K562 (cell line): Measurements from ENCODE around the gene CCR9. TPM values are rescaled to one million over a fixed set of nuclear protein-coding genes. Genes with fewer than 3 reads are reported as not detected.

Experiments
- ATAC-seq: fragments of 200-7000 bp; cut with Tn5 transposase; 3 replicates; pipeline ENCODE4 v1.9.1; 2020; ENCODE audit warnings: moderate library complexity
- BruUV-seq: library from RNA; stranded (reverse); fragments of 400-500 nt; replicated peaks from 2 replicates; lab custom pipeline; 2021; lab: Mats Ljungman, UMichigan
- CTCF ChIA-PET: fragments of 300-600 bp; formaldehyde crosslinking; extraction: SDS; loops from one replicate; lab custom pipeline; 2021; ENCODE audit warnings: low intra/inter-chr PET ratio; lab: Yijun Ruan, JAX
- POLR2A ChIA-PET: fragments of 300-600, 350-650 bp; sonication (Branson Sonifier 250); formaldehyde crosslinking; extraction: SDS; loops from one replicate; lab custom pipeline; 2021; ENCODE audit warnings: antibody characterized with exemption, inconsistent platforms; lab: Yijun Ruan, JAX
- DNase-seq, 4 experiments: peaks; one replicate each; pipeline versions ENCODE4 v3.0.0 to v3.0.0-alpha.2; 2011 to 2018; ENCODE audit warnings: low spot score in 3 of 4, mixed read lengths in 3 of 4; ENCODE audit errors: extremely low read depth in 1 of 4
- FAIRE-seq: peaks from 2 replicates; lab custom pipeline; 2011; peaks lifted over from hg19 to GRCh38; lab: Jason Lieb, UNC
- H2AFZ ChIP-seq: 2 replicates; pipeline ENCODE4 v1.6.0; 2011; ENCODE audit warnings: low read depth, low read length, control low read depth, inconsistent platforms
- H3K27ac ChIP-seq: fragments of 200-600 bp; 3 replicates; pipeline ENCODE4 v1.8.0; 2011; ENCODE audit warnings: low read depth, mild to moderate bottlenecking, control low read depth, inconsistent platforms, low read length, moderate library complexity, mixed read lengths; ENCODE audit errors: extremely low read depth
- H3K27me3 ChIP-seq, 2 experiments: fragments of 300-600 bp in 1 of 2; 2 replicates in 1 of 2; 3 replicates in 1 of 2; pipeline versions ENCODE4 v1.6.0 to v1.8.0; 2011; ENCODE audit warnings: inconsistent platforms in 2 of 2, low read length in 2 of 2, mild to moderate bottlenecking in 1 of 2, mixed read lengths in 1 of 2, moderate library complexity in 1 of 2; ENCODE audit not compliant: control insufficient read depth in 2 of 2, insufficient read depth in 2 of 2
- H3K36me3 ChIP-seq: fragments of 300-600 bp; 3 replicates; pipeline ENCODE4 v1.8.0; 2011; ENCODE audit warnings: mild to moderate bottlenecking, low read length, inconsistent platforms; ENCODE audit not compliant: control insufficient read depth, insufficient read depth
- H3K4me1 ChIP-seq, 2 experiments: fragments of 200-600 bp in 1 of 2; replicated peaks in 1 of 2; 2 replicates in 1 of 2; 3 replicates in 1 of 2; pipeline versions ENCODE4 v1.5.1 to v1.8.0; 2011; ENCODE audit warnings: inconsistent platforms in 2 of 2, low read length in 2 of 2, mild to moderate bottlenecking in 1 of 2, mixed read lengths in 1 of 2, moderate library complexity in 1 of 2; ENCODE audit not compliant: control insufficient read depth in 2 of 2, insufficient read depth in 2 of 2
- H3K4me2 ChIP-seq: 2 replicates; pipeline ENCODE4 v1.6.1; 2011; ENCODE audit warnings: low read length, control low read depth, inconsistent platforms, mixed read lengths; ENCODE audit not compliant: insufficient read depth
- H3K4me3 ChIP-seq: fragments of 200-600 bp; sonication (generic), shearing (Covaris generic); 2 replicates; pipeline ENCODE4 v1.5.1; 2016; ENCODE audit warnings: control low read depth, inconsistent platforms
- H3K79me2 ChIP-seq: fragments of 200-600 bp; 3 replicates; pipeline ENCODE4 v1.8.0; 2011; ENCODE audit warnings: low read length, inconsistent platforms; ENCODE audit not compliant: control insufficient read depth, insufficient read depth
- H3K9ac ChIP-seq, 2 experiments: 2 replicates each; pipeline versions ENCODE4 v1.6.0 to v1.6.1; 2011; ENCODE audit warnings: low read depth in 2 of 2, low read length in 2 of 2, control low read depth in 1 of 2, inconsistent platforms in 1 of 2, mild to moderate bottlenecking in 1 of 2, mixed read lengths in 1 of 2; ENCODE audit not compliant: insufficient read depth in 1 of 2
- H3K9me1 ChIP-seq: one replicate; pipeline ENCODE4 v1.6.0; 2011; ENCODE audit warnings: inconsistent platforms, mild to moderate bottlenecking, low read length, moderate library complexity; ENCODE audit not compliant: control insufficient read depth, insufficient read depth
- H3K9me3 ChIP-seq: replicated peaks from 2 replicates; pipeline ENCODE4 v1.5.1; 2011; ENCODE audit warnings: low read depth, low read length, inconsistent platforms; ENCODE audit not compliant: control insufficient read depth, insufficient read depth
- H4K20me1 ChIP-seq: replicated peaks from 2 replicates; pipeline ENCODE4 v1.6.1; 2011; ENCODE audit warnings: low read length, inconsistent platforms, mixed read lengths; ENCODE audit not compliant: control insufficient read depth, insufficient read depth
- CEBPG ChIP-seq, 3 experiments: fragments of 200-800 bp in 1 of 3; sonication (Bioruptor generic) in 1 of 3; sonication (generic) in 1 of 3; formaldehyde crosslinking in 1 of 3; IDR thresholded peaks in 2 of 3; conservative IDR thresholded peaks in 1 of 3; 2 replicates each; pipeline versions ENCODE4 v1.6.1 to v1.8.0; 2016 to 2022; ENCODE audit warnings: missing compliant biosample characterization in 2 of 3, missing genetic modification characterization in 2 of 3, mild to moderate bottlenecking in 1 of 3, missing genetic modification reagents in 1 of 3
- EP300 ChIP-seq: IDR thresholded peaks from 2 replicates; pipeline ENCODE4 v1.6.1; 2012; ENCODE audit warnings: low read length, improper control_type of control experiment
- FOXJ2 ChIP-seq: fragments of 200-800 bp; sonication (Bioruptor generic); IDR thresholded peaks from 2 replicates; pipeline ENCODE4 v1.6.1; 2016; ENCODE audit warnings: missing genetic modification characterization, missing compliant biosample characterization
- HMBOX1 ChIP-seq: sonication (generic); IDR thresholded peaks from 2 replicates; pipeline ENCODE4 v1.6.1; 2016
- NELFE ChIP-seq: IDR thresholded peaks from 2 replicates; pipeline ENCODE4 v1.6.1; 2011; ENCODE audit warnings: mild to moderate bottlenecking; ENCODE audit not compliant: insufficient read depth, insufficient read length
- ZFP30 ChIP-seq: fragments of 250-450 bp; sonication (Bioruptor Pico); IDR thresholded peaks from 2 replicates; pipeline ENCODE4 v1.8.0; 2022; ENCODE audit warnings: moderate library complexity, mild to moderate bottlenecking, inconsistent platforms, borderline replicate concordance
- ZNF324 ChIP-seq: fragments of 250-450 bp; sonication (Bioruptor Pico); IDR thresholded peaks from 2 replicates; pipeline ENCODE4 v1.4.0; 2020; ENCODE audit warnings: mild to moderate bottlenecking
- WGBS: fragments of 100-300 bp; shearing (Covaris generic); methylation state at CpG from one replicate; pipeline ENCODE4 v1.1.6; 2016; ENCODE audit warnings: low coverage, mixed read lengths; ENCODE audit not compliant: insufficient coverage; ENCODE audit errors: missing lambda C conversion rate; 5-methylcytosine and 5-hydroxymethylcytosine counted together
- in situ Hi-C: fragments of 300-500 bp; cut with MboI; formaldehyde crosslinking; loops from 4 replicates; pipeline ENCODE4 v1.15.0; 2018; ENCODE audit warnings: inconsistent platforms, mixed read lengths
- intact Hi-C: fragments of 100-400 bp; cut with micrococcal nuclease; formaldehyde crosslinking; loops from 2 replicates; pipeline ENCODE4 v1.14.2; 2022
- polyA plus RNA-seq, 8 experiments: library from polyadenylated mRNA; depleted of rRNA in 4 of 8; stranded (reverse) in 5 of 8; unstranded in 3 of 8; fragments of >200 nt; fragmentation: Nextera tagmentation in 2 of 8; fragmentation: Illumina TruSeq in 1 of 8; extraction: Ambion mirVana in 2 of 8; extraction: Trizol in 1 of 8; gene quantifications; 2 replicates each; pipeline versions ENCODE4 v1.2.1 to v1.2.3, GENCODE V29; 2011 to 2014; ENCODE audit warnings: inconsistent platforms in 1 of 8, missing spikeins in 1 of 8
- total RNA-seq, 7 experiments: library from RNA; depleted of rRNA in 6 of 7; stranded (reverse); fragments of >200 nt in 6 of 7; fragmentation: Illumina TruSeq in 2 of 7; extraction: Trizol in 2 of 7; gene quantifications; 2 replicates each; pipeline versions ENCODE4 v1.2.1 to v1.2.3, GENCODE V29; 2011 to 2021; ENCODE audit warnings: low replicate concordance in 1 of 7

Gene CCR9
- total and polyA plus RNA-seq, 9 of the 15 experiments (the other 6 are each of a cell fraction or from before 2014, with no cell fraction given) = not detected

GRCh38 chr3:45838466-45838865 lies 47.9 kb upstream of the CCR9 start:
- in situ Hi-C loops (no loop called here), intact Hi-C loops (no loop called here)
- TF ChIP-seq HMBOX1 (no peak), NELFE (no peak), ZFP30 (no peak), FOXJ2 (tag) (no peak), EP300 (no peak), ZNF324 (CRISPR knock-in tag) (no peak), CEBPG (CRISPR knock-in tag; IDR thresholded peaks at IDR 0.05) (no peak), CEBPG (tag; conservative IDR thresholded peaks at IDR 0.05 in 1 of 2, IDR thresholded peaks at IDR 0.05 in 1 of 2) (no peak)
- Histone ChIP-seq H4K20me1 (no peaks in the 10 kb centered on the region), H3K27ac (no peak overlapping the region), H3K9me1 (no peaks in the 10 kb centered on the region), H3K9me3 (no peaks in the 10 kb centered on the region; the same call in 1 of the 2 replicates), H3K4me1 (peaks cover 0 to 10% of the 10 kb centered on the region in 2 experiments; a peak in 3 of 5 replicates), H3K9ac (no peak overlapping the region), H3K4me2 (no peak overlapping the region), H3K4me3 (no peak overlapping the region), H3K27me3 (no peaks in the 10 kb centered on the region), H3K36me3 (no peaks in the 10 kb centered on the region), H2AFZ (no peak overlapping the region), H3K79me2 (no peaks in the 10 kb centered on the region)
- POLR2A ChIA-PET = no interaction called here
- no peak for FAIRE-seq
- CTCF ChIA-PET = no interaction called here
- no peak for ATAC-seq
- BruUV-seq = no TSS peak
- WGBS = 5% methylated on average over 1 of the region's 1 CpG
- no peak for DNase-seq
